Rectal smooth muscle tissue (tissue), 1 donor: ENCODE results near the gene C9orf40.

Source experiments
- H3K27ac ChIP-seq: one replicate; pipeline ENCODE4 v1.7.0; 2013; ENCODE audit warnings: low read depth, low read length, inconsistent platforms
- H3K27me3 ChIP-seq: one replicate; pipeline ENCODE4 v1.7.0; 2013; ENCODE audit warnings: low read length; ENCODE audit not compliant: control insufficient read depth, insufficient read depth
- H3K36me3 ChIP-seq: one replicate; pipeline ENCODE4 v1.7.0; 2013; ENCODE audit warnings: low read length; ENCODE audit not compliant: control insufficient read depth, insufficient read depth
- H3K4me1 ChIP-seq: one replicate; pipeline ENCODE4 v1.7.0; 2013; ENCODE audit warnings: low read length; ENCODE audit not compliant: control insufficient read depth, insufficient read depth
- H3K4me3 ChIP-seq: one replicate; pipeline ENCODE4 v1.7.0; 2013; ENCODE audit warnings: low read length
- H3K9ac ChIP-seq: one replicate; pipeline ENCODE4 v1.7.0; 2013; ENCODE audit warnings: low read length

Gene C9orf40

DNA sequence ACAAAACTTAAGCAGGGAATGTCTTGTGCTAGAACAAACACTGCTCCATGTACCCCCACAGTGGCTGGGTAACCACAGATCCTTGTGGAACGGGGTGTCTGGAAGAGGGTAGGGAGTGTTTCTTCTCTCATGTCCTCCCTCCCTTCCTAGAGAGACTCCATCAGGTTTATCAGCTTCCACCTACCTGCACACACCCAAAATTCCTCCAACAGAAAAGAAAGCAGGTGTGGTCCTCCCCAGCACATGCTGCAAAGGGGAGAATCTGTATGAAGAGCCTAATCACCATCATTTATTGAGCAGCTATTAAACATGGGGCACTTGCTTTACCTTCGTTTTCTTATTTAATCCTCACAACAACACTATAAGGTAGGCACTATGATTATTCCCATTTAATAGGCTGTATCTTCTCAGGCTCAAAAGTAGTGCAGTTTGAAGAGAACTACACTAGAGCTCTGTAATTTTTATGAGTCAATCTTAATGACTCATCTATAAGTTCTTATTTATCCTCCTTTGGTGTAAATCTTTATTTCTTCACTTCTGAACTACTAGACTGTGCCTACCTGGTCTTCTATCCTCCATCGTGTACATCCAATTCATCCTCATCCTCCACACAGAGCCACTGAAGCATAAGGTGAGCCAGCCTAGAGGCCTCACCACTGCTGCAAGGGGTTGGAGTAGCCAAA, 31.6 kb downstream of the C9orf40 start:
- Histone ChIP-seq H3K27me3 (no peaks in the 10 kb centered on the region), H3K4me1 (no peaks in the 10 kb centered on the region), H3K36me3 (no peaks in the 10 kb centered on the region), H3K9ac (no peak overlapping the region), H3K4me3 (no peak overlapping the region), H3K27ac (no peak overlapping the region)

- Histone ChIP-seq H3K4me3 (no peak overlapping the region), H3K9ac (no peak overlapping the region), H3K27ac (no peak overlapping the region), H3K27me3 (peaks cover 4% of the 10 kb centered on the region), H3K4me1 (no peaks in the 10 kb centered on the region), H3K36me3 (no peaks in the 10 kb centered on the region)
These were observed 42.7 kb downstream of the C9orf40 start for GRCh38 chr9:74910036-74910435.

DNA sequence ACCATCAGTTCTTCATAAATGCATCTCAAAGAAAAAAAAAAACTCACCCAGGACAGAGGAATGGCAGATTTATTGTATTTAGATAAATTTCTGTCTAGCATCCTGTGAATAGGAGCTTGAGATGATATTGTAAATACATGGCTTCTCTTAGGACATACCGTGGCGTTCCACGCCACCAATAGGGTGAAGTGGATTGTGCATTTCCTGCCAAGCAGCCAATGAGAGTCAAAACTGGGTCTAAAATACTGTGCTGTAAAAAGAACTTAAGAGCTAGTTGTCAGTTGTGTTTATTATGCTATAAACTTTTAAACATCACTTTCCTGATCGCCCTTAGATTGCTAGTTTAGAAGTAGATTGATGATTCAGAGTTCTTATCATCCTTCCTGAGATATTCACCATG, 44.0 kb downstream of the C9orf40 start:
- no peak overlapping the region for H3K9ac ChIP-seq
- no peaks in the 10 kb centered on the region for H3K36me3 ChIP-seq
- peaks cover 4% of the 10 kb centered on the region for H3K27me3 ChIP-seq
- no peak overlapping the region for H3K4me3 ChIP-seq
- H3K27ac ChIP-seq: no peak overlapping the region
- no peaks in the 10 kb centered on the region for H3K4me1 ChIP-seq

GRCh38 chr9:74907085-74907484, 45.6 kb downstream of the C9orf40 start:
- no peak overlapping the region for H3K4me3 ChIP-seq
- H3K36me3 ChIP-seq: no peaks in the 10 kb centered on the region
- no peak overlapping the region for H3K9ac ChIP-seq
- H3K27ac ChIP-seq: no peak overlapping the region
- peaks cover 4% of the 10 kb centered on the region for H3K27me3 ChIP-seq
- no peaks in the 10 kb centered on the region for H3K4me1 ChIP-seq

DNA sequence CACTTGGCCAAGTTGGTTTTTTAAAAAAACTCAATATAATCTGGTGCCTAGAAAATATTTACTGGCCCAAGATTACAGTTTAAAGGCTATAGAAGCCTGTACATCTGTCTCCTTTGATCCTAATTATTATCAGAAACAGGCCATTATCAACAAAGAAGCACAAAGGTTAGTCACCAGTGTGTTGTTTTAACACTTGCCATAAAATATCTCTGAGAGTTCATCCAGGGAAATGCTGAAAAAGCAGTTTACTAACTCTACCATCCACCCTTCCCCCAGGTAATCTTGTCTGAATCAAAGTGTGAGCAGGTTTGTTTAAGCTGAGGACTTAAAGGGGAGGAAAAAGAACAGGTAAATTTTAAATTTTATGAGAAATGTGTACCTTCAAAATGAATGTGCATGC, 51.7 kb downstream of the C9orf40 start:
- no peaks in the 10 kb centered on the region for H3K36me3 ChIP-seq
- no peak overlapping the region for H3K27ac ChIP-seq
- no peak overlapping the region for H3K9ac ChIP-seq
- H3K4me3 ChIP-seq: no peak overlapping the region
- H3K4me1 ChIP-seq: no peaks in the 10 kb centered on the region
- no peaks in the 10 kb centered on the region for H3K27me3 ChIP-seq
